ENCODE results near the gene PRPSAP2.

- no peak for TF ChIP-seq CTCF (IDR thresholded peaks at IDR 0.05)
- TF ChIP-seq POLR2AphosphoS5 (IDR thresholded peaks at IDR 0.05) = no peak
- TF ChIP-seq POLR2A (IDR thresholded peaks at IDR 0.05; ENCODE audit: low read depth) = no peak
Observed at GRCh38 chr17:18971801-18972200, 113.9 kb downstream of the PRPSAP2 start.
